ENCODE results near the gene CCNL1. TPM values are rescaled to one million over a fixed set of nuclear protein-coding genes. Genes with fewer than 3 reads are reported as not detected.
"Not testable (repeated sequence)": the region's sequence is repeated elsewhere in the genome, so short reads cannot be mapped to it uniquely, and the experiment has no call there.

The CCNL1 gene
- total RNA-seq, 1 donor, result 138 TPM

DNA sequence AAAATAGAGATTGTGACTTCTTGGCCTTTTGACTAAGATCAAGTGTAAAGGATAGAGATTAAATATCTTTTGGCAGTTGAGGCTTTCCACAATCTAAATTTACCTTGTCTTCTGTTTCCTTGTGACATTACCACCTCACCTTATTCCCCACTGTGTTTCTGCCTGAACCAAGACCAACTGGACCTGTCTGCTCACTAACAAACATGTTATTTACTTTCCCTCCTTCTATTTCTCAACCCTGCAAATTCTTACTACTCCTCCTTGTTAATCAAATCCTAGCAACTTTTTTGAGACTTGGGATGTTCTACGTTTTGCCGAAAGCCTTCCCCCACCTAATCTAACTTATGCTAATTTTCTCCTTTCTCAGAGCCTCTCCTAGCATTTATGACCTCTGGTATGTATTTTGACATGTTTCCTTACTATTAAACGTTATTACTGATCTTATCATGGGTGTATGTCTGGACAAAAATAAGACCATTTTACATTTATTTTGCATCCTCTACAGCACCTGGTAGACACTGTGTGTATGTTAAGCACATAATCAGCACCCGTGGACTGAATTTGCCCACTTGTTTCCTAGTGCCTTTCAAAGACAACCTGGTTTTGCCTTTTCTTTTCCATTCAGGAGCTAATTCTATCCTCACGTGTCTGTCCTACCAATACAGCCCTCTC is 7.6 kb upstream of the CCNL1 start:
- no peak for TF ChIP-seq CTCF (IDR thresholded peaks at IDR 0.05; ENCODE audit: insufficient read depth, low read length)
- DNase-seq (ENCODE audit: low read depth), result no peak
- H3K4me3 ChIP-seq (ENCODE audit: low read depth, low read length), result no peak overlapping the region

DNA sequence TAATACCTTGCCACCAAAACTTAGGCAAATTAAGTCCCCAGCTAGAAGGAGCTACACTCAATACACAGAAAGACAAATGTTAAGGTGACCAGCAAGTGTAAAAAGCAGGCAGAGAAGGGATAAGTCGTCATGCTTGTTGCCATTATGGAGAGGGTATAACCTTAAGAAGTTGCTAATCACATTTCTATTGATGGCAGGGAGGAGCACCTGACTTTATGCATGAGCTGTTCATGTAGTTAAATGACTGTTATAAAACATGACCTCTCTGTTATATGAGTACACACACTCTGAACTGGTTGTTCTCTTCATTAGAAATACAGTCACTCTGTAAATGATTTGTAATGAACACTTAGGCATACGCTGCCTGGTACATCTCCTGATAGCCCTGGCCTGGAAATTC is 6.6 kb upstream of the CCNL1 start:
- TF ChIP-seq CTCF (IDR thresholded peaks at IDR 0.05; ENCODE audit: insufficient read depth, low read length), result no peak
- DNase-seq (ENCODE audit: low read depth), result no peak
- H3K4me3 ChIP-seq (ENCODE audit: low read depth, low read length), result no peak overlapping the region

- no peak overlapping the region for H3K4me3 ChIP-seq (ENCODE audit: low read depth, low read length)
- DNase-seq (ENCODE audit: low read depth), result no peak
- TF ChIP-seq CTCF (IDR thresholded peaks at IDR 0.05; ENCODE audit: insufficient read depth, low read length), result no peak
These were observed 6.2 kb upstream of the CCNL1 start for GRCh38 chr3:157166115-157166514.

DNA sequence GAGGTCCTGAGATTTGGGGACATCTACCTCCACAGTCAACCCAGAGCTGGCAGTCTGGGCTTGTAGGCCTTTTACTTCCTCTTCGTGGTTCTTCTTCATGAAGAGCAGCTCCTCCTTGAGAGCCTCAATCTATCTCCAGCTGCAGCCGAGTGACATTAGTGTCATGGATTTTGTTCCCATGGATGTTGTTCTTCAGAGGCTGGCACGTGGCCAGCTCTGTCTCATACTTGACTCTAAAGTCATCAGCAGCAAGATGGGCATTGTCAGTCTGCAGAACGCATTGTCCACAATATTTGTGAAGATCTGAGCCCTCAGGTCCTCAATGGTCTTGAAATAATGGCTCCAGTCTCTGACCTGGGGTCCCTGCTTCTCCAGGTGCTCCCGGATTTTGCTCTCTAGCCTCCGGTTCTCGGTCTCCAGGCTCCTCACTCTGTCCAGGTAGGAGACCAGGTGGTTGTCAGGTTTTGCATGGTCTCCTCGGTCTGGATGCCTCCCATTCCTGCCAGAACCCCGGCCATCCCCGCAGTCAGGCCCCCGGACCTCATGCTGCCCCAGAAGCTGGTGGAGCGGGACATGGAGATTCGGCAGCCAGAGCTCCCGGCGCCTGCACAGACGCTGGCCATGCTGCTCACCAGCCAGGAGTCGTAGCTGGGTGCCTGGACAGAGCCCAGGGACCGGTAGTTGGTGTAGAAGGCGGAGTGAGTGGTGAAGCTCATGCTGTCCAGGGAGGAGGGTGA is 3.4 kb upstream of the CCNL1 start:
- no peak for TF ChIP-seq CTCF (IDR thresholded peaks at IDR 0.05; ENCODE audit: insufficient read depth, low read length)
- no peak overlapping the region for H3K4me3 ChIP-seq (ENCODE audit: low read depth, low read length)
- no peak for DNase-seq (ENCODE audit: low read depth)

DNA sequence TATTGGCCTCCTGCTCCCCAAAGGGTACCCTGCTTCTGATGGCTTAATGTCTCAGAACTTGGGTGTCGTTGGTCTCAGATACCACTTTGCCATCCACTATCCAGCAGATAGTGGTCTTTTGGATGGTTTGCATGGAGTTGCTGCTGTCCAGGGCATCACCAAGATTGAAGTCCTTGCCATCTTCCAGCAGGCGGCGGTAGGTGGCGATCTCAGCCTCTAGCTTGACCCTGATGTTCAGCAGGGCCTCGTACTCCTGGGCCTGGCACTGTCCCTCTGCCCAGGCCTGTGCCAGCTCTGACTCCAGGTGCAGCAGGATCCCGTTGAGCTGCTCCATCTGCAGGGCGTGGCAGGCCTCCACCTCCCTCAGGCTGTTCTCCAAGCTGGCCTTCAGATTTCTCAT is 2.7 kb upstream of the CCNL1 start:
- H3K4me3 ChIP-seq (ENCODE audit: low read depth, low read length); DNase-seq (ENCODE audit: low read depth): not testable (repeated sequence)
- peak; percentile 20 for TF ChIP-seq CTCF (IDR thresholded peaks at IDR 0.05; ENCODE audit: insufficient read depth, low read length)

DNA sequence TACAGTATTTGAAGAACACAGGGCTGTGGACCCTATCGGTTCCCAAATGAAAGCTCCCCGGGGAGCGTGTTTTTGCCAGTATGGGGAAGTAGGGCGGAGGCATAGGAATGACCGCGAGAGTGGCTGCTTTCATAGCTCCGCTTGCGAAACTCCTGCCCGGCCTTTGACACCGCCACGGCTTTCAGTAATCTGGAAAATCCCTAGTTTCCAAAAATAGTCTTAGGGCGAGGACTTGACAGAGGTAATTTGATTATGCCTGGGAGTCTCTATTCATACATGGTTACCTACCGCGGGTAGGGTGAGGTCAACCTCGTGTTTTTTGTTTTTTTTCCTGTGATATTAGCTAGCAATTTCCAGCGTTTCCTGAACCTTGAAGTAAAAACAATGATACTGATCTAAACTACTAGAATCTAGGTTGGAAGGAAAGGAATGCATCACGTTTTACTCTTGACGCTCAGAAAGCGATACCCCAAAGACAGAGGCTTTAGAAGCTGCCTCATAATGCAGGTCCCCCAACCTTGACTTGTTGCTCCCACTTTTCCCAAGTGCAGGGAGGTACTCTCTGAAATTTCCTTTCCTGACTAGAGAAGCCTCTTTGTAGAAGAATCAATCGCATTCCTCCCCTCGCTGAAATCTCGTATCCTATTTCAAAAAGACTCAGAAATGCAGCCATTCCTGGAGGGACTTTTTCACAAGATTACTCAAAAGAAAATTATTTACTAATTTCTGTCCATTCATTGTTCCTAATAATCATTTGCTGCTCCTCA is 894 bp upstream of the CCNL1 start:
- TF ChIP-seq CTCF (IDR thresholded peaks at IDR 0.05; ENCODE audit: insufficient read depth, low read length), result no peak
- H3K4me3 ChIP-seq (ENCODE audit: low read depth, low read length), result peak overlapping the region; percentile 88
- DNase-seq (ENCODE audit: low read depth), result peak; percentile 98
